ENCODE measurements around the gene TAGLN2. TPM values are rescaled to one million over a fixed set of nuclear protein-coding genes. Genes with fewer than 3 reads are reported as not detected.

TAGLN2 gene
- polyA plus RNA-seq, 4 donors = 244 to 472 (median 400) TPM

- no peak for DNase-seq
- H3K27me3 ChIP-seq (ENCODE audit: control insufficient read depth in 3 of 3, insufficient read depth in 3 of 3, low read length in 3 of 3) = peaks cover 0 to 8% (median 0%) of the 10 kb centered on the region in 3 donors
- H3K4me1 ChIP-seq (ENCODE audit: control insufficient read depth in 3 of 3, insufficient read depth in 2 of 3, low read depth in 1 of 3, low read length in 2 of 3) = peaks cover 0 to 17% (median 0%) of the 10 kb centered on the region in 3 donors
- H3K4me3 ChIP-seq (ENCODE audit: low read depth in 1 of 3, low read length in 3 of 3) = no peak overlapping the region
- H3K36me3 ChIP-seq (ENCODE audit: control insufficient read depth in 3 of 3, insufficient read depth in 2 of 3, low read depth in 1 of 3, low read length in 3 of 3) = no peaks in the 10 kb centered on the region
- no peaks in the 10 kb centered on the region for H3K9me3 ChIP-seq (ENCODE audit: control insufficient read depth in 2 of 2, insufficient read depth in 1 of 2, low read depth in 1 of 2, low read length in 1 of 2)
- FAIRE-seq = no peak
- no peak overlapping the region for H3K27ac ChIP-seq (ENCODE audit: low read depth in 1 of 3, low read length in 2 of 3)
- WGBS, 3 donors = 19 to 43% (median 25%) methylated on average over 4 of the region's 4 CpGs
Measured at GRCh38 chr1:159869173-159869572, 56.1 kb downstream of the TAGLN2 start.

- Histone ChIP-seq H3K27me3 (ENCODE audit: control insufficient read depth in 3 of 3, insufficient read depth in 3 of 3, low read length in 3 of 3) (peaks cover 0 to 8% (median 0%) of the 10 kb centered on the region in 3 donors), H3K4me1 (ENCODE audit: control insufficient read depth in 3 of 3, insufficient read depth in 2 of 3, low read depth in 1 of 3, low read length in 2 of 3) (peaks cover 0 to 17% (median 0%) of the 10 kb centered on the region in 3 donors), H3K4me3 (ENCODE audit: low read depth in 1 of 3, low read length in 3 of 3) (no peak overlapping the region), H3K36me3 (ENCODE audit: control insufficient read depth in 3 of 3, insufficient read depth in 2 of 3, low read depth in 1 of 3, low read length in 3 of 3) (no peaks in the 10 kb centered on the region), H3K27ac (ENCODE audit: low read depth in 1 of 3, low read length in 2 of 3) (no peak overlapping the region), H3K9me3 (ENCODE audit: control insufficient read depth in 2 of 2, insufficient read depth in 1 of 2, low read depth in 1 of 2, low read length in 1 of 2) (no peaks in the 10 kb centered on the region)
- DNase-seq (no peak), FAIRE-seq (no peak)
- 52 to 79% (median 74%) methylated on average over 3 of the region's 3 CpGs for WGBS, 3 donors
Measured at GRCh38 chr1:159868766-159869165, 56.5 kb downstream of the TAGLN2 start.

Other genes starting within 250 kb of the TAGLN2 start
- under 1 TPM in 1 of 4 donors, not detected in 3; 0.21 TPM for gene CRP, start 210.9 kb downstream of the TAGLN2 start, polyA plus RNA-seq
- 100 to 1,000 TPM in 1 of 4 donors, 10 to 100 TPM in 3; 39.2 to 128 (median 85.4) TPM for gene DUSP23, start 144.5 kb downstream of the TAGLN2 start, polyA plus RNA-seq
- gene FCRL6, start 123.1 kb downstream of the TAGLN2 start, polyA plus RNA-seq = under 1 TPM in 3 of 4 donors, not detected in 1; 0.32 to 0.81 (median 0.40) TPM
- 1 to 10 TPM in 3 of 4 donors, under 1 TPM in 1; 0.89 to 4.6 (median 4.2) TPM for gene SLAMF8, start 98.6 kb downstream of the TAGLN2 start, polyA plus RNA-seq
- under 1 TPM in 2 of 4 donors, not detected in 2; 0.09 to 0.19 TPM for gene VSIG8, start 62.9 kb downstream of the TAGLN2 start, polyA plus RNA-seq
- gene CFAP45, start 25.3 kb downstream of the TAGLN2 start, polyA plus RNA-seq = 1 to 10 TPM in 1 of 4 donors, under 1 TPM in 2, not detected in 1; 0.35 to 1.1 (median 0.36) TPM
- 10 to 100 TPM in 3 of 4 donors, 1 to 10 TPM in 1; 3.1 to 84.2 (median 26.4) TPM for gene IGSF9, start 20.1 kb upstream of the TAGLN2 start, polyA plus RNA-seq
- gene SLAMF9, start 28.7 kb upstream of the TAGLN2 start, polyA plus RNA-seq = under 1 TPM in 1 of 4 donors, not detected in 3; 0.12 TPM
- gene PIGM, start 106.5 kb upstream of the TAGLN2 start, polyA plus RNA-seq = 10 to 100 TPM in 1 of 4 donors, 1 to 10 TPM in 3; 1.1 to 16.2 (median 2.7) TPM
- gene KCNJ10, start 144.7 kb upstream of the TAGLN2 start, polyA plus RNA-seq = under 1 TPM in 2 of 4 donors, not detected in 2; 0.25 to 0.47 TPM
- under 1 TPM in 2 of 4 donors, not detected in 2; 0.04 to 0.19 TPM for gene KCNJ9, start 156.0 kb upstream of the TAGLN2 start, polyA plus RNA-seq
- gene IGSF8, start 173.1 kb upstream of the TAGLN2 start, polyA plus RNA-seq = 10 to 100 TPM; 11.0 to 34.5 (median 21.5) TPM
- 1 to 10 TPM in 2 of 4 donors, under 1 TPM in 2; 0.22 to 5.3 (median 1.2) TPM for gene ATP1A2, start 190.3 kb upstream of the TAGLN2 start, polyA plus RNA-seq
- gene ATP1A4, start 226.1 kb upstream of the TAGLN2 start, polyA plus RNA-seq = under 1 TPM in 2 of 4 donors, not detected in 2; 0.12 to 0.24 TPM

Measured in small intestine (tissue), 7 donors.